Esophagus squamous epithelium (tissue), 4 donors: ENCODE measurements around the gene GIMAP5.

Experiments used
- POLR2A ChIP-seq, 4 donors: fragments of 450-650 bp; IDR thresholded peaks; one replicate each; pipeline ENCODE4 v1.6.1; 2017; ENCODE audit warnings: antibody characterized with exemption in 4 of 4, mild to moderate bottlenecking in 4 of 4, moderate library complexity in 3 of 4
- TF ChIP-seq, protein P1 (sequence below), 6 experiments: fragments of 450-650 bp in 4 of 6; fragments of 200-600 bp in 2 of 6; sonication (generic) in 2 of 6; IDR thresholded peaks; one replicate each; pipeline ENCODE4 v1.5.1; 2016 to 2019; ENCODE audit warnings: antibody characterized with exemption in 6 of 6, mild to moderate bottlenecking in 4 of 6, moderate library complexity in 4 of 6

DNA sequence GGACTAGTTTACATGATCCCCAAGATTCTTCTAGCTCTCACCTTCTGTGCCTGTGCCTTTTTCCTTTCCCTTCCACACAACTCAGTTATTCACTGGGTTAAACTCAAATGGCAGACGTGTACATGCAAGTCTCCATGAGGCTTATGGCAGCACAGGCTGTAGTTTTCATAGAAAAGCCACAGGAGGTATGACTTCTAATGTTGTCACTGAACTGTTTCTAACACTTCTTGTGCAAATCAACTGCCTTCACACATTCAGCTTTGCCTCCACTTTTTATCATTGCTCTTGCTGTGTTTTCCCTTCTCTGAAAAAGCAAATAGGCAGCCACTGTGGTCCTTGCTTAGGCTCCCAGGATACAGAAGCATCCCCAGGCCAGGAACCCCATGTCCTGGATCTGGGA, 5.3 kb upstream of the GIMAP5 start:
- TF ChIP-seq, protein P1, sequence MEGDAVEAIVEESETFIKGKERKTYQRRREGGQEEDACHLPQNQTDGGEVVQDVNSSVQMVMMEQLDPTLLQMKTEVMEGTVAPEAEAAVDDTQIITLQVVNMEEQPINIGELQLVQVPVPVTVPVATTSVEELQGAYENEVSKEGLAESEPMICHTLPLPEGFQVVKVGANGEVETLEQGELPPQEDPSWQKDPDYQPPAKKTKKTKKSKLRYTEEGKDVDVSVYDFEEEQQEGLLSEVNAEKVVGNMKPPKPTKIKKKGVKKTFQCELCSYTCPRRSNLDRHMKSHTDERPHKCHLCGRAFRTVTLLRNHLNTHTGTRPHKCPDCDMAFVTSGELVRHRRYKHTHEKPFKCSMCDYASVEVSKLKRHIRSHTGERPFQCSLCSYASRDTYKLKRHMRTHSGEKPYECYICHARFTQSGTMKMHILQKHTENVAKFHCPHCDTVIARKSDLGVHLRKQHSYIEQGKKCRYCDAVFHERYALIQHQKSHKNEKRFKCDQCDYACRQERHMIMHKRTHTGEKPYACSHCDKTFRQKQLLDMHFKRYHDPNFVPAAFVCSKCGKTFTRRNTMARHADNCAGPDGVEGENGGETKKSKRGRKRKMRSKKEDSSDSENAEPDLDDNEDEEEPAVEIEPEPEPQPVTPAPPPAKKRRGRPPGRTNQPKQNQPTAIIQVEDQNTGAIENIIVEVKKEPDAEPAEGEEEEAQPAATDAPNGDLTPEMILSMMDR (IDR thresholded peaks at IDR 0.05), result no peak
- TF ChIP-seq POLR2A (IDR thresholded peaks at IDR 0.05), result no peak
